Bronchial epithelial cell (primary cell): ENCODE data around the gene STRA6. TPM values are rescaled to one million over a fixed set of nuclear protein-coding genes. Genes with fewer than 3 reads are reported as not detected.

Experiments used
- DNase-seq: peaks from one replicate; pipeline ENCODE4 v3.0.0-alpha.2; 2010; ENCODE audit warnings: low read depth
- FAIRE-seq: peaks from 2 replicates; lab custom pipeline; 2011; peaks lifted over from hg19 to GRCh38; lab: Jason Lieb, UNC
- H3K27me3 ChIP-seq: 2 replicates; pipeline ENCODE4 v1.5.1; 2011; ENCODE audit warnings: low read length; ENCODE audit not compliant: control insufficient read depth, insufficient read depth
- H3K36me3 ChIP-seq: 2 replicates; pipeline ENCODE4 v1.5.1; 2011; ENCODE audit warnings: low read length; ENCODE audit not compliant: control insufficient read depth, insufficient read depth
- H3K4me3 ChIP-seq: 2 replicates; pipeline ENCODE4 v1.5.1; 2011; ENCODE audit warnings: mild to moderate bottlenecking, low read depth, low read length, control low read depth
- CTCF ChIP-seq: IDR thresholded peaks from 2 replicates; pipeline ENCODE4 v1.5.1; 2011; ENCODE audit warnings: mild to moderate bottlenecking, moderate library complexity, low read length, control low read depth, inconsistent platforms; ENCODE audit not compliant: insufficient read depth, severe bottlenecking
- total RNA-seq: library from RNA; depleted of rRNA; stranded (reverse); fragments of >200 nt; gene quantifications from 2 replicates; pipeline ENCODE4 v1.2.1, GENCODE V29; 2014

The STRA6 gene
- total RNA-seq, 1 donor from 2014 or later = 0.26 TPM

GRCh38 chr15:74244822-74245341 lies 42.3 kb upstream of the STRA6 start:
- FAIRE-seq = no peak
- Histone ChIP-seq H3K36me3 (no peaks in the 10 kb centered on the region), H3K4me3 (no peak overlapping the region), H3K27me3 (peaks cover 4% of the 10 kb centered on the region)
- DNase-seq = no peak
- no peak for TF ChIP-seq CTCF

- H3K27me3 ChIP-seq = peaks cover 1% of the 10 kb centered on the region
- FAIRE-seq = no peak
- no peaks in the 10 kb centered on the region for H3K36me3 ChIP-seq
- no peak for DNase-seq
- no peak for TF ChIP-seq CTCF
- no peak overlapping the region for H3K4me3 ChIP-seq
Observed at GRCh38 chr15:74243431-74243830, 40.8 kb upstream of the STRA6 start.

GRCh38 chr15:74242441-74243185 lies 40.0 kb upstream of the STRA6 start:
- no peak for TF ChIP-seq CTCF
- no peak for FAIRE-seq
- H3K4me3 ChIP-seq = no peak overlapping the region
- no peaks in the 10 kb centered on the region for H3K27me3 ChIP-seq
- no peak for DNase-seq
- no peaks in the 10 kb centered on the region for H3K36me3 ChIP-seq

- FAIRE-seq = no peak
- Histone ChIP-seq H3K36me3 (no peaks in the 10 kb centered on the region), H3K4me3 (no peak overlapping the region), H3K27me3 (no peaks in the 10 kb centered on the region)
- DNase-seq = no peak
- TF ChIP-seq CTCF = no peak
Observed at GRCh38 chr15:74240897-74241614, 38.5 kb upstream of the STRA6 start.

- FAIRE-seq (peak; percentile 64), DNase-seq (peak; percentile 92)
- Histone ChIP-seq H3K4me3 (no peak overlapping the region), H3K36me3 (no peaks in the 10 kb centered on the region), H3K27me3 (no peaks in the 10 kb centered on the region)
- TF ChIP-seq CTCF = peak; percentile 82
Observed at GRCh38 chr15:74240002-74240568, 37.5 kb upstream of the STRA6 start.
